ENCODE data around the gene SMIM1.
"Not testable (repeated sequence)": the region's sequence is repeated elsewhere in the genome, so short reads cannot be mapped to it uniquely, and the experiment has no call there.

Gene SMIM1

DNA sequence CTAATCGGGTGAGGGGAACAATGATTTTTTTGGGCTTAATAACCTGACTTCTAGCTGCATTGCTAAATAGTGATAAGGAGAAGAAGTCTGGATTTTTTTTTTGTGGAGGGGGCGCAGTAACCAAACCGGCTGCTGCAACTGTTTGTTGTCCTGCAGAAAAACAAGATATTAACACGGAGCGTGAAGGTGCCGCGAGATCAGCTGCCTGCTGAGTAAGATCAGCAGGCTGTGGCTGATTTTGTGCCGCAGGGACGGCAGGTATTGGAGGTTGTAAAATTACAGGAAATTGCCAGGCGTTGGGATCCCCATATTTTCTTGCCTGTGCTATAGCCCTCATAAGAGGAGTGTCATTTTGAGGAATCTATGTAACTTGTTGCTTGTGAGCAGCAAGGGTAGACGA is 32.5 kb downstream of the SMIM1 start:
- DNase-seq (ENCODE audit: low read depth, low spot score): no peak
- CTCF ChIA-PET: interaction anchor here (1.1 kb wide), 1 partner anchor 11 kb away, joined by 4 read pairs; no protein-coding TSS in a partner anchor
- H3K4me3 ChIP-seq (ENCODE audit: low read depth, low read length): no peak overlapping the region
- POLR2A ChIA-PET: no interaction called here
- no peak for TF ChIP-seq CTCF (IDR thresholded peaks at IDR 0.05; ENCODE audit: insufficient read depth, low read length, missing control alignments)

DNA sequence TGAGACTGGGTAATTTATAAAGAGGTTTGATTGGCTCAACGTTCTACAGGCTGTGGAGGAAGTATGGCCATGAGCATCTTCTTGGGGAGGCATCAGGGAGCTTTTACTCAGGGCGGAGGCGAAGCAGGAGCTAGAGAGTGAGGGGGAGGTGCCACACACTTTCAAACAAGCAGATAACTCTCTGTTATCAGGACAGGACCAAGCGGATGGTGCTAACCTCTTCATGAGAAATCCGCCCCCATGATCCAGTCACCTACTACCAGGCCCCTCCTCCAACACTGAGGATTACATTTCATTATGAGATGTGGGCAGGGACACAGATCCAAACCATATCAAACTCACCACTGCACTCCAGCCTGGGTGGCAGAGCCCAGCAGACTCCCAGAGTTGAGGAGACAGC is 35.2 kb downstream of the SMIM1 start:
- no peak for TF ChIP-seq CTCF (IDR thresholded peaks at IDR 0.05; ENCODE audit: insufficient read depth, low read length, missing control alignments)
- ChIA-PET CTCF (no interaction called here), POLR2A (no interaction called here)
- DNase-seq (ENCODE audit: low read depth, low spot score): no peak
- H3K4me3 ChIP-seq (ENCODE audit: low read depth, low read length): no peak overlapping the region

DNA sequence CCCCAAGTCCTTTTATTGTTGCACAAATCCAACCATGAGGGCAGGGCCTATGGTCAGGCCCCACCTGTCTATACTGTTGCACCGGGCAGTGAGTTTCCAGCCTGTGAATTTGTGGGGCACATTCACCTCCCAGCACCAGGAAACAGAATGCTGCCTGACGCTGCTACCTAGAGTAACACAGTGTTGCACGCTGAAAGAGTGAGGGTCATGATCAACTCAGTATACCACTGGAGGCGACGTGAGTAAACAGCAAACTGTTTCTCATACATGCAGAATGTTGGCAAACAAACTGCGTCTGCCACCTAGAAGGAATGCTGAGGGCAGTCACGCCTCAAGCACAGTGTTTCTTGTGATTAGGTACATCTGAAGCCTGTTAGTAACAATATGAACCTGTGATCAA is 37.1 kb downstream of the SMIM1 start:
- TF ChIP-seq CTCF (IDR thresholded peaks at IDR 0.05; ENCODE audit: insufficient read depth, low read length, missing control alignments): no peak
- POLR2A ChIA-PET: no interaction called here
- no peak for DNase-seq (ENCODE audit: low read depth, low spot score)
- no peak overlapping the region for H3K4me3 ChIP-seq (ENCODE audit: low read depth, low read length)
- CTCF ChIA-PET: no interaction called here

DNA sequence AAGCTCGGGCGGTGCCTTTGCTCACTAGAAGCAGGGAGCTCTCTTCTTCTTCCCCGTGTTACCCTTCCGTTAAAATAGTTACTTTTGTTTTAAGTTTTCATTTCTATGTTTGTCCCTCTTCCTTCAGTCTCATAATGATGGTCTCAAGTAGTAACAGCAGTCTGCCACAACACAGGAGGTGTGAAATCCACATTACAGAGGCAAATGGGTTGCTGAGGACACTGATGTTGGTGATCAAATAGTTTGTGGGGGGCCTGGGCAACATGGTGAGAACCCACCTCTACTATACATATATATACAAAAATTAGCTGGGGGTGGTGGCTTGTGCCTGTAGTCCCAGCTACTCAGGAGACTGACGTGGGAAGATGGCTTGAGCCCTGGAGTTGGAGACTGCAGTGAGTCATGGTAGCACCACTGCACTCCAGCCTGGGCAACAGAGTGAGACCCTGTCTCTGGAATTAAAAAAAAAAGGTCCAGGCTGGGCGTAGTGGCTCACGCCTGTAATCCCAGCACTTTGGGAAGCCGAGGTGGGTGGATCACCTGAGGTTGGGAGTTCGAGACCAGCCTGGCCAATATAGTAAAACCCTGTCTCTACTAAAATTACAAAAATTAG is 37.7 kb downstream of the SMIM1 start:
- DNase-seq (ENCODE audit: low read depth, low spot score); POLR2A ChIA-PET; H3K4me3 ChIP-seq (ENCODE audit: low read depth, low read length): not testable (repeated sequence)
- CTCF ChIA-PET: interaction anchor here (0.7 to 1.2 kb wide), 2 partner anchors 8 to 13 kb away, joined by 3 to 4 read pairs; no protein-coding TSS in a partner anchor

GRCh38 chr1:3811595-3811911 is 39.0 kb downstream of the SMIM1 start:
- no peak for TF ChIP-seq CTCF (IDR thresholded peaks at IDR 0.05; ENCODE audit: insufficient read depth, low read length, missing control alignments)
- ChIA-PET POLR2A (no interaction called here), CTCF (interaction anchor here (1.2 kb wide), 1 partner anchor 9 kb away, joined by 4 read pairs; no protein-coding TSS in a partner anchor)

GRCh38 chr1:3814065-3814464 is 41.5 kb downstream of the SMIM1 start:
- ChIA-PET POLR2A (no interaction called here), CTCF (no interaction called here)
- H3K4me3 ChIP-seq (ENCODE audit: low read depth, low read length): no peak overlapping the region
- no peak for TF ChIP-seq CTCF (IDR thresholded peaks at IDR 0.05; ENCODE audit: insufficient read depth, low read length, missing control alignments)
- DNase-seq (ENCODE audit: low read depth, low spot score): no peak

More at GRCh38 chr1:3811595-3811911, 39.0 kb downstream of the SMIM1 start:
- no peak overlapping the region for H3K4me3 ChIP-seq (ENCODE audit: low read depth, low read length)
- no peak for DNase-seq (ENCODE audit: low read depth, low spot score)
